HG02798 (cell line): Measurements from ENCODE around the gene GNG13.

Experiments
- ATAC-seq: cut with Tn5 transposase; IDR thresholded peaks from one replicate; pipeline ENCODE4 v1.9.1; 2021; ENCODE audit warnings: mild to moderate bottlenecking; ENCODE audit not compliant: unreplicated experiment, poor library complexity

GNG13 gene

DNA sequence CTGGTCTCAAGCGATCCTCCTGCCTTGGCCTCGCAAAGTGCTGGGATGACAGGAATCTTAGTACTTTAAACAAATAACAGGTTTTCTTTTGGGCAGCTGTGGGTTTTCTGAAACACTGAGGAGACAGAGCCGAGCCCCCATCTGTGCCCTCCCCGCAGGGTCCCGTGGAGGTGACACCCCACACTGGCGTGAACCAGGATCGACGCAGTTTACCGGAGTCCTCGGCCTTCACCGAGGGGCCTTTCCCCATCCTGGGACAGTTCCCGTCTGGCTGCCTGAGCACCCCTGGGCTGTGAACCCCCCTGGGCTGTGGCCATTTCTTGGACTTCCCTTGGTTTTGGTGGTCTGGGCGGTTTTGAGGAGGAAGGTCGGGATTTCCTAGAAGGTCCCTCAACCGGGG is 15.3 kb upstream of the GNG13 start:
- ATAC-seq = no peak

DNA sequence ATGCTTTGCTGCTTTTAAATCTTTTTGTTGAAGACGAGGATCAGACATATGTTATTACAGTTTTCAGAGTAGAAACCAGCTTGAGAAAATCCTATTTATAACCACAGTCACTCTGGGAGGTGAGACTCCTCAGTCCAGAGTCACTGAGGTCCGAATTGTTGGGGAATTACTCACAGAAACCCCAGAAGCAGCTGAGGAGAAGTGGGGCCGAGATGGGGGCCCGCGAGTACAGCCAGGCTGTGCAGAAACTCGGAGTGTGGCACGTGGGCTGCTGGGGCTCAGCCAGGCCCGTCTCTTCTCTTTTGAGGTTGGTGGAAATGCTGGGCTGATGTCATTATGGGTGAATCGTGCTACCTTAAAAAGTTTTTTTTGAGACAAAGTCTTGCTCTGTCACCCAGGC is 14.4 kb upstream of the GNG13 start:
- ATAC-seq = no peak

DNA sequence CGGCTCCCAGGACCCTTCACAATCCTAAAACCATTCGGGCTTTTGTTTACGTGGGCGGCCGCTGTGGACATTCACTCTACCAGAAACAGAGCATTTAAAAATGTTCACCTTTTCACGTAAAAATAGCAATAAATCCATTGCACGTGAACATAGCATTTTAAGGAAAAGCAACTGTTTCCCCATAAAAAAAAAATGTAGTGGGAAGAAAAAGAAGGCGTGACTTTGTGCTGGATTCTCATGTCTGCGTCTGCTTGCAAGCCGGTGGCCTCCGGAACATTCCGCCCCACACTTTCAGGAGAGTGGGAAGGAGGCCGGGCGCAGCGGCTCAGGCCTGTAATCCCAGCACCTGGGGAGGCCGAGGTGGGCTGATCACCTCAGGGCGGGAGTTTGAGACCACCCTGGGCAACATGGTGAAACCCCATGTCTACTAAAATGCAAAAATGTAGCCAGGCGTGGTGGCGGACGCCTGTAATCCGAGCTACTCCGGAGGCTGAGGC is 13.4 kb upstream of the GNG13 start:
- no peak for ATAC-seq

DNA sequence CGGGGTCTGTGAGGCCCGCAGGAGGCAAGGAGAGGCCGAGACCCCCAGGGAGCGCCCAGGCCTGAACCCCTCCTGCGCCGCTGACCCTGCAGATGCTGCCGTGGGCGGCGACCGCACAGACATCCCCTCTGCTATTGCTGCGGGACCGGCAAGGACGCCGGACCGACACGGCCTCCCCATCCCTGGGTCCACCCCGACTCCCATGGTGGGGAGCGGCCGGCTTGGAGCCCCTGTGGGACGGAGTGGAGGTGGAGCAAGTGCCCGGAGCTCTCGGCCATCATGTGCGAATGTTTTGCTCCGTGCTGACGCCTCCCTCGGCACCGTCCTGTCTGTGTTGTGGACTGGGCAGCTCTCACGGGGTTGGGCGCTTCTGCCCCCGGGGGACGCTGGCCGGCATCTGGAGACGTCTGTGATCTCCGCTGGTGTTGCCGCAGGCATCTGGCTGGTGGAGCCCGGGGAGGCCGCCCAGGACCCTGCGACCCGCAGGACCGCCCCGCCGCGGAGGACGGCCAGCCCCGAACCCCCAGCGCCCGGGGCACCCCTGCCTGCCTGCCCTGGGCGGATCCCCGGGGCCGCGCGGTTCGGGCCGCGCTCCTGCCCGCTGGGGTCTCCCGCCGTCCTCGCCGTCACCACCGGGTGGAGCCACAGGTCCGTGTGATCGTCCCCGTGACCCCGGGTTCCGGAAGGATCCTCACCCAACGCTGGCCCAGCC is 12.8 kb upstream of the GNG13 start:
- ATAC-seq = no peak

DNA sequence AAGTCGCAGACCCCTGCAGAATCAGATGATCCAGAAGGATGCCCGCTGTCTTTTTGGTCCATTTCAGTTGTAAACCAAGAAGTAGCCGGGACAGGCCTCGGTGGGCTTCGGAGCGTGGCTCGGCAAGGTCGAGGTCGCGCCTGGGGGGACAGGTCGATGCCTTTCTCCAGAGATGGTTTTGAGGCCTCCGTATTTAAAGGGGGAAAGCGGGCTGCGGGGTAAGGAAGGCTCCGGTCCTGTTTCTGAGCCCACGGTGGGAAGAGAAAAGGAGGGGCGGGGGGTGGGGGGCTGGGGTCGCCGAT is 7.5 kb upstream of the GNG13 start:
- no peak for ATAC-seq

DNA sequence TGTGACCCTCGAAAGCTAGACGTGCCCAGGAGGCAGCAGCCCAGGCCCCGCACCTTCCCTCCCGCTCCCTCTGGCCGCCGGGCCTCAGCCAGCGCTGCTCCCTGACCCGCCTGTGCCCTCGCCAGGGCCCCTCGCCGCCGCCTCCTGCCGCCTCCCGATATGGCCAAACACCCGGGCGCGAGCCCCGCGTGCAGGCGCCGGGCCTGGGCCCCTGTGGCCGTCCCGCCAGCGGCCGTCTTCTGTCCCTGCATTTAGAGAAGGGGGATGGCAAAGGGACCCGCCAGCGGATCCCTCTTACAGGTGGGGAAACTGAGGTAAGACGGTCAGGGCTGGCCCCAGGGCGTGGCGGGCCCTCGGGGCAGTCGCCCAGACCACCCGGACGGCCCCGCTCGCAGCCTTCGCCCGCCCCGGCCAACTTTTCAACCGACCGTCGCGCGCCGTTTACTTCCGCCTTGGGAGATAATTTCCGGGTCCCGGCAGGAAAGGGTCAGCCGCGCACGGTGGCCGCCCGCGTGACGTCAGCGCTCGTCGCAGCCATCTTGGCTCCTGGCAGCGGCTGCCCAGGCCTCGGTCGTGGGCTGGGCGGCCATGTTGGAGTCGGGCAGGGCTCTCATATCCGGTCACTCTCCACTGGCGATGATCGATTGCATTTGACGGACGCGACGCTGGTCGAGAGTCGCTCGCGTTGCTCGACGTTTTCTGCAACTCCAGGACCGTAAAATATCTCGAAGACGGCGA is 7.0 kb upstream of the GNG13 start:
- peak; percentile 90 for ATAC-seq

DNA sequence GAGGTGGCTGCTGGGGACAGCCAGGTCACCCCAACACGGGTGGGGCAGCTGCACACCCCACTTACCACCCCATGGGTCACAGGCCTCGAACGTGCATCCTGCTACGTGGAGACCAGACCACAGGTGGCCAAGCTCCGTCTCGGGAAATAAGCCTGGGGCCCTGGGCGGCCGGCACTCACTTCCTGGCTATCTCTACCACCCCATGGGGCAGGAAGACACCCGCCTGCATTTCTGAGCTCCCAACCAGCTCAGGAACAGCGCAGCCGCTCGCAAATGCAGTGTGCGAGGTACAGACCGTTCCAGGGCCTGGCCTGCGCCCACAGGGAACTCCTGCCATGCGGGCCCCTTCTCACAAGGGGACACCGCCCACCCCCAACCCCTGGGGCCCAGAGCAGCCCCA is 4.9 kb upstream of the GNG13 start:
- no peak for ATAC-seq

DNA sequence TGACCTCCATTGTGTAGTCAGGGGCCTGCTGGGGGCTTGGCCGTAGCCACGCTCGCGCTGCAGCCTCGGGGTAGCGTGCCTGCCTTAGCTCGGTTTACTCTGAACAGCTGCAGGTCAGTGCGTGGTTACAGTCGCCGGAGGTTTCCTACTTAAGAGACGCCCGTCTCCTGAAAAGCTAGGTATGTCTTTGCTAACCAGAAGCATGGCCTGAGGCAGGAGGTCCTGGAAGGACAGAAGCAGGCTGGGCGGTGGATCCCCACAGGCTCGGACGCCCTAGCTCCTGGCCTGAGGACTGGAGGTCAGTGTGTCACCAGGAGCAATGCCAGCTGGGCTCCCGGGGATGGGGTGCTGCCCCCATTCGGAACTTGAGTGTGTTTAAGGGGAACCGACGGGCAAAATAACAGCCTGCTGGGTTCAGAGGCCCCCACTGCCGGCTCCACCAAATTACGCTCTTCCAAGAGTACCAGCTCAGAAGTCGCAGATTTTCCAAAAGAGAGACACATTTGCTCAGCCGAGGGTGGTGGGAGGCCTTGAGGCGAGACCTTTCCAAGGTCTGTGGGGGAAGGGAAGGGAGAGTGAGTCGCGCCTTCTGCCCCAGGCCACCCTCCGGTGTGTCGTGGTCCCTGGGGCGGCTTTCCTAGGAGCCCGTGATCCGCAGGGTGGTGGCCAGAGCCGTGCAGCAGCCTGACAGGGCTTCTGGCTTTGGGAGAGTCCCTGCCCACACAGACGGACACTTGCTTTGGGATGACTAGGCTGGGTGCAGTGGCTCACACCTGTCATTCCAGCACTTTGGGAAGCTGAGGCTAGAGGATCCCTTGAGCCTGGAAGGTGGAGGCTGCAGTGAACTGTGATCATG is 3.9 kb upstream of the GNG13 start:
- ATAC-seq = no peak

DNA sequence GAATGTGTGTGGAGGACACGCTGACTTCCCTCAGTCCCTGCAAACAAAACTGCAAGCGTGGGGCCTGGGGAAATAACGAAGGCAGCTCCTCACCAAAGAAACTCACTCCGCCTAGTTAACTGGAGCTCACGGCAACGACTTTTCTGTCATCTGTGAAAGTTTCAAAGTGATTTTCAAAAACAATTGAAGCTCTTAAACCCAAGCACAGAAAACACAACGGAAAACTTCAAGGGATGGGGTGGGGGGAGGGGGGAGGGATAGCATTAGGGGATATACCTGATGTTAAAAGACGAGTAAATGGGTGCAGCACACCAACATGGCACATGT is 3.2 kb upstream of the GNG13 start:
- no peak for ATAC-seq

DNA sequence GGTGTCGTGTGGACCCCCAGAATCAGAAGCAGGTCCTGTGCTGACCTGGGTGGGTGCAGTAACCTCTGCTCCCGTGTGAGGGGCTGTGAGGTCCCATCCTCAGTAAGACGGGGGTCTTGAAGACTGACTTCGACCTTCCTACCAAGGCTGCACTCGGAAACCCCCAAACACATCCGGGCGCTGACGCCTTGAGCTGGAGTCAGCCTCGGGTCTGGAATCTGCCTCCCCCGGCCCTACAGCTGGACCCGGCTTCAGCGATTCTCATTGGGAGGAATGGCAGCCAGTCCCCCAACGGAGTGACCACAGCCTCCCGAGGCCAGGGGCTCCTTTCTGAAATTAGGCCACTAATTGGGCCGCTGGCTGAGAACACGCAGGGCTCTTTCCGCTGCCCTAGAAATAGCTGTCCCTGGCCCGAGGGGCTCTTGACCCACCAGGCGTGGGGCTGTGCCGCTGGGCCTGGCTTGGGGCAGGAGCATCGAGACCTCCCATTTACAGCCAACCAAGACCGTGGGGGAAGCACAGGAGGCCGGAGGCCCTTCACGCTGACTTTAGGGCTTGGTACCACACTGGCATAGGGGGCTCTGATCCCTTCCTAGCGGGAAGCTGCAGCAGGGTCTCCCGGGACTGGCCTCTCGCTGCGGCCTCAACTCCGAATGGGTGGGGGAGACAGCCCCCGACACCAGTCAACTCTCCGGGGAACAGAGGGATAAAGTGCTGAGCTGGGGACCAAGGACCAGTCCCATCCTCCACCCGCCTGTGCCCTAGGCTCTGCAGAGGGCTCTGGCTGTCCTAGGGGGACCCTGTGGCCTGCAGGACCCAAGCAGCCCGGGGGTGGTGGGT is 2.6 kb upstream of the GNG13 start:
- no peak for ATAC-seq

DNA sequence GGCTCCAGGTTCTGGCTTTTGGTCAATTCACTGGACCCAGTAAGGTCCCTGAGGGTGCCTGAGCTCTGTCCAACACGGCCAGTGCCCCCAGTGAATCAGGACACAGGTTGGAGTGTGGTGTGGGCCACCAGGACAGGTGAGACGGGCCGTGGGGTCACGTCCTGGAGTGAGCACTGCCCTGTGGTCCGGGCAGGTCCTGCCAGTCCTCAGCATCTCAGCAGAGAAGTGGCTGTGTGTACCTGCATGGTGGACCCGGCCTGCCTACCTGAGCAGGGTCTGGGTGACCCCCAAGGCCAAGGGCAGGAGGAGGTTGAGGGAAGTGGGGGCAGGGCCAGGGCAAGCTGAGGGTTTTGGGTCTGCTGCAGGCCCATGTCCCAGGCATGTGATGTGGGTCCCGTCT is 1.9 kb upstream of the GNG13 start:
- no peak for ATAC-seq

DNA sequence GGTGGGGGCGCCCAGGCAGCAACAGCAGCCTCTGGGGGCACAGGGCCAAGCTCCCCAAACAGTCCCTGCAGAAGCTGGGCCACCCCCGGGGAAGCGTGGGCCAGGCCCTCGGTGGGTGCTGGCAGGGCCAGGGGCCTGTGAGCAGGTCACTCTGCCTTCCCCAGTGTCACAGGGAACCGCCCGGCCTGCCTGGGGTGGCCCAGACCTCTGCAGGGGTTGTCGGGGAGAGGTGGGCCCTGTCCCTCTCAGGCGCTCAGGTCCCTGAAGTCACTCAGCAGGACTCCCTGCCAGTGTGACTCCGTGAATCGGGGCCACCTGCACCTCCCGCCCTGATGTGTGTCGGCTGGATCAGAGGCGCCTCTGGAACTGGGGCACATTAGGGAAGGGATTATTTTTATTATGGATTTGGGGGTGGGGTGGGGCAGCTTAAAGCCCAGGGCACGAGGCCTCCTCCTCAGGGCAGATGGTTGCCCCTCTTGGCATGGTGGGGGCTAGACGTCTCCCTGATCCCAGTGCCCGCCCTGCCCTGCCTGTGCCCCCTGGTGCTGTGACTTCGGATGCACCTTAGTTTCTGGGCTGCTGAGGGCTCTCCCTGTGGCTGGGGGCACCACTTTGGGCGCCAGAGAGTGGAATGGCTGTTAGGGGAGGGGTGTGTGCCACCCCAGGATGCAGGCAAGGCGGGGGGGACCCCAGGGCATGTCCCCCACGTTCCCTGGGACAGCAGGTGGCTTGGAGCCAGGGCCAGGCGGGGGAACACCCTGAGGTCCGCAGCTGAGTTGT is 1.2 kb upstream of the GNG13 start:
- no peak for ATAC-seq

DNA sequence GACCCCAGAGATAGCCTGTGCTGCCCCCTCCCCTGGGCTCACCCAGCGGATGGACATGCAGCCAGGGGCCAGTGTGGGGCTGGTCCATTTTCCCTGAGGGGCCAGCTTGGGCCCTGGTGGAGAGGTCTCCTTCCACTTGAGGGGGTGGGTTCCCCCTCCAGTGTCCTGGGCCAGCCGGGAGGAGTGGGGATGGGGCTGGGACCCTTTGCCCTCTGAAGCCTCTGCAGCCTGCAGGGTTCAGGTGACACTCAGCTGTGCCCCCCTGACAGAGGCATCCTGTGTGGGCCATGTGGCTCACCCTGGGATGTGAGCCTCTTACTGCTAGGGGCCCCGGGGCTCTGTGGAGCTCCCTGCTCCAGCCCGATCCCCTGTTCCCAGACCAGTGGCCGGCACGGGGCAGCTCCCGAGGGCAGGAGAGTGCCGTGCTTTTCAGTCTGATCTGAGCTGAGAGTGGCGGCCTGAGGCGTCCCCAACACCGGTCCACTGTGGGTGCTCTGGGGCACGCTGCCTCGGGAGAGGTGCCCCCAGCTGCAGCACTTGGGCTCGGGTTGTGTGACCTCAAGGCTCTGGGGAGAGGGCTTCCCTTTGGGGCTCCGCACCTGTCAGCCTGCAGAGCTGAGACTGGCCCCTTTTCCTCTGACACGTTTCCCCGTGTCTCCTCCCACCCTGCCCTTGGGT is 439 bp upstream of the GNG13 start:
- no peak for ATAC-seq

DNA sequence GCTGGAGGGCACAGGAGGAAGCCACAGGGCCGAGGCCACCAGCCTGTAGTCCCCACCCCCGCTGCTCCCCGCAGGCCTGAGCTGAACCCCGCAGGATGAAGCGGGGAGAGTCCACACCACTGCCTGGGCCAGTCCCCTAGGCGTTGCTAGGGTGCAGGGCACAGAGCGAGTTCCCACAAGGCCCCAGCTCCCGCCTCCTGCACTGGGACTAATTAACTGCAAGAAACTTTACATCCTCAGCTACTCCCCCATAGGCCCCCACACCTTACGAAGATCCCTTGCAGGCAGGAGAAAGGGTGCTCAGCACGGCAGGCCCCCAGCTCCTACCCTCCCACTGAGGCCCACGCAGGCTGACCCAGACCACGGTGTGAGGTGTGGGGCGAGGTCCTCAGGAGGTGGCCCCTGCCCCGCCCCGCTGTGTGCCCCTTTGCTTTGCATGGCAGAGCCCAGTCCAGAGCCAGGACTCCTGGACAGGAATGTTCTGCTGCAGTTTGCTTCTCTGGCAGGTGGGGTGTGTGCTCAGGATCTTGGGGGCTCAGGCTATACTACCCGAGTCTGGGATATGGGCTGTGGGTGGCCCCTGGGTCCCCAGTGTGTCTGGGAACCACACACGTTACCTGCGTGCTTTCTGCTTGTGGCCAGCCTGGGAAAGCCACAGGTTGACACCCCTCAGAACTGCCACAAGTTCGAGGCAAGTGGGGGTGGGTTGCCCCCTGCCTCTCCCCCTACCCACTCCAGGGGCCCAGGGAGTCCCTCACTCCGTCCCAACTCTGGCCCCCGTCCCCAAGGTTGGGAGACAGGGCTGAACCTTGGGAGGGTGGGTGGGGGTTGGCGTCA is 1.2 kb downstream of the GNG13 start:
- no peak for ATAC-seq

DNA sequence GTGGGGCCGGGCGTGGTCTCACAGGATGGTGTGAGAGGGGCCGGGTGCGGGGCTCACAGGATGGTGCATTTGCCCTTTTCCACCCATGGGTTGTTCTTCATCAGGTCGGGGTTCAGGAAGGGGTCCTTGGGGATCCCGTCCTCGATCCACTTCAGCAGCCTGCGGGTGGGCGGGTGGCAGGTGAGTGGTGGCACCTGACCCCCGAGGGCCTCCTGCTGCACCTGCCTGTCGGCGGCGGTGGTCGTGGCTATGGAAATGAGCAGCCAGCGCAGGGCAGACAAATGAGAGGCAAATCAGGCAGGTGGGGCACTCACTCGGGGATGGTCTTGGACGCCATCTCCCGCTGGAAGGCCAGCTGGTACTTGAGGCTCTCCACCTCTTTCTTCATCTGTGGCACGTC is 1.9 kb downstream of the GNG13 start:
- ATAC-seq = no peak

DNA sequence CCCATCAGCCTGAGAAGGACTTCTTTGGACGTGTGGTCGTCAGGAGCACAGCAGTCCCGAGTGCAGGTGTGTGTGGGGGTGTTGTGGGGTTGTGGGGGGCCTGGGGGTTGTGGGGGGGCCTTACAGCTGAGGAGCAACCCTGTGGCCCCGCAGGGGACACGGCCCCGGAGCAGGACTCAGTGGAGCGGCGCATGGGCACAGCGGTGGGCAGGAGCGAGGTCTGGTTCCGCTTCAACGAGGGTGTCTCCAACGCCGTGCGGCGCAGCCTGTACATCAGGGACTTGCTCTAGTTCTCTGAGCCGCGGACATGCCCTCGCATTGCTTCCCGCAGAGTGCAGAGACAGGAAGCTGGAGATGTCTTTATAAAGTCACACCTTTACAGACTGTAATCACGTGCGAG is 2.8 kb downstream of the GNG13 start:
- ATAC-seq = no peak

DNA sequence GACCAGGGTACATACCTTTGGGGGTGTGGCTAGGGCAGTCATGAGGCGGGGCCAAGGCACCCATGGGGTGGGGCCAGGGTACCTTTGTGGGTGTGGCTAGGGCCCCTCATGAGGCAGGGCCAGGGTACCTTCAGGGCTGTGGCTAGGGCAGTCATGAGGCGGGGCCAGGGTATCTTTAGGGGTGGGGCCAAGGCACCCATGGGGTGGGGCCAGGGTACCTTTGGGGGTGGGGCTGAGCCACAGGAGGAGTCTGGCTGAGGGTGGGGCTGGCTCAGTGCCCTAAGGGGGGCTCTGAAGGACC is 3.5 kb downstream of the GNG13 start:
- ATAC-seq = no peak

DNA sequence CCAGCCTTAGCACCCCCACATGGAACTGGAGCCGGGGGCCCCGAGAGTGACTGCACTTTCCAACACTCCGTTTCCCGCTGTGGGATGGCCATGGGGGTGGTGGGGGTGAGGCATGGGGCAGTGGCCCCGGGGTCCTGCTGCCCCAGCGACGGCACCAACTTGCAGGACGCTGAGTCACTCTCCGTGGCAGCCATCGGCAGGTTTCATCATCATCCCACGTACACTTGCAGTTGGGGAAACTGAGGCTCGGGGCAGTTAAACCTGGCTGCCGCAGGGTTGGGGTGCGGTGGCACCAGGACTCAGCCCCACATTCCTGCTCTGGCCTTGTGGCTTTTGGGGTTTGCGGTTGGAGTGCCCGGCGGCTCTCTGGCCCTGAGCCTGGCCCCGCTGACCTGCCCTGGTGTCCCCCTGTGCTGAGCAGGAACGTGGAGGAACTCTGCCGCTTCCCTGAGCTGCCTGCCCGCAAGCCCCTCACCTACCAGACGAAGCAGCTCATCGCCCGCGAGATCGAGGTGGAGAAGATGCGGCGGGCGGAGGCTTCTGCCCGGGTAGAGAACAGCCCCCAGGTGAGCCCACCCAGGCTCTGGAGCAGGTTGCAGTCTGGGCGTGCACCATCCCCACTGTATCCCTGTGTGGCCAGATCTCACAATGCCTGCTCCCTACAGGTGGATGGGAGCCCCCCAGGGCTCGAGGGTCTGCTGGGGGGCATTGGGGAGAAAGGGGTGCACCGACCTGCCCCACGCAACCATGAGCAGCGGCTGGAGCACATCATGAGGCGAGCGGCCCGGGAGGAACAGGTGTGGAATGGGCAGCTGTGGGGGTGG is 4.0 kb downstream of the GNG13 start:
- no peak for ATAC-seq
